Stimulated activated CD8-positive, alpha-beta memory T cell treated with anti-CD3 and anti-CD28 coated beads, Interleukin-4, amount 100 ng/mL, for 24 hours (primary cell): ENCODE results near the gene HNRNPA2B1.

Experiments used
- DNase-seq: peaks from one replicate; pipeline ENCODE4 v3.0.0-alpha.2; 2020; ENCODE audit warnings: low read depth

Gene HNRNPA2B1

GRCh38 chr7:26147030-26147429 is 53.5 kb downstream of the HNRNPA2B1 start:
- DNase-seq: no peak

GRCh38 chr7:26145238-26145637 is 55.3 kb downstream of the HNRNPA2B1 start:
- no peak for DNase-seq

- no peak for DNase-seq
Observed at GRCh38 chr7:26144184-26145080, 56.1 kb downstream of the HNRNPA2B1 start.

GRCh38 chr7:26143298-26144048 is 57.1 kb downstream of the HNRNPA2B1 start:
- DNase-seq: no peak

GRCh38 chr7:26141077-26141476 is 59.5 kb downstream of the HNRNPA2B1 start:
- no peak for DNase-seq

- no peak for DNase-seq
Observed at GRCh38 chr7:26140380-26140779, 60.2 kb downstream of the HNRNPA2B1 start.
